Keratinocyte (primary cell): ENCODE data around the gene ACBD4. TPM values are rescaled to one million over a fixed set of nuclear protein-coding genes. Genes with fewer than 3 reads are reported as not detected.

Experiments used
- DNase-seq: peaks from one replicate; pipeline ENCODE4 v3.0.0-alpha.2; 2011; ENCODE audit warnings: low read depth, missing footprints, low spot score
- FAIRE-seq: peaks from 2 replicates; lab custom pipeline; 2011; peaks lifted over from hg19 to GRCh38; lab: Jason Lieb, UNC
- H2AFZ ChIP-seq: 2 replicates; pipeline ENCODE4 v1.6.0; 2012; ENCODE audit warnings: low read length, control low read depth, inconsistent platforms; ENCODE audit not compliant: control insufficient read depth
- H3K27ac ChIP-seq: 2 replicates; pipeline ENCODE4 v1.5.1; 2011; ENCODE audit warnings: low read length; ENCODE audit not compliant: control insufficient read depth, insufficient read depth
- H3K27me3 ChIP-seq: 3 replicates; pipeline ENCODE4 v1.6.0; 2011; ENCODE audit warnings: low read length; ENCODE audit not compliant: control insufficient read depth, insufficient read depth; ENCODE audit errors: extremely low read depth
- H3K36me3 ChIP-seq, 2 experiments: 2 replicates in 1 of 2; 3 replicates in 1 of 2; pipeline ENCODE4 v1.5.1; 2011; ENCODE audit warnings: low read length in 2 of 2, mild to moderate bottlenecking in 1 of 2; ENCODE audit not compliant: control insufficient read depth in 2 of 2, insufficient read depth in 2 of 2; ENCODE audit errors: extremely low read depth in 1 of 2
- H3K4me1 ChIP-seq: 3 replicates; pipeline ENCODE4 v1.5.1; 2011; ENCODE audit warnings: low read length; ENCODE audit not compliant: control insufficient read depth, insufficient read depth; ENCODE audit errors: extremely low read depth
- H3K4me2 ChIP-seq: 3 replicates; pipeline ENCODE4 v1.6.0; 2011; ENCODE audit warnings: low read depth, low read length; ENCODE audit not compliant: control insufficient read depth, insufficient read depth; ENCODE audit errors: extremely low read depth
- H3K4me3 ChIP-seq, 3 experiments: fragments of 200-600 bp in 1 of 3; sonication (generic) in 1 of 3; 2 replicates in 2 of 3; 3 replicates in 1 of 3; pipeline ENCODE4 v1.5.1; 2011 to 2016; ENCODE audit warnings: low read length in 3 of 3, mild to moderate bottlenecking in 3 of 3, control low read depth in 2 of 3, inconsistent platforms in 1 of 3, low read depth in 1 of 3, mixed read lengths in 1 of 3, mixed run types in 1 of 3, moderate library complexity in 1 of 3; ENCODE audit not compliant: control insufficient read depth in 2 of 3, insufficient read depth in 2 of 3; ENCODE audit errors: extremely low read depth in 1 of 3
- H3K79me2 ChIP-seq: 2 replicates; pipeline ENCODE4 v1.6.0; 2012; ENCODE audit warnings: low read length; ENCODE audit not compliant: control insufficient read depth, insufficient read depth
- H3K9ac ChIP-seq: 3 replicates; pipeline ENCODE4 v1.6.0; 2011; ENCODE audit warnings: low read length; ENCODE audit not compliant: control insufficient read depth, insufficient read depth; ENCODE audit errors: extremely low read depth
- H3K9me1 ChIP-seq: 3 replicates; pipeline ENCODE4 v1.6.0; 2011; ENCODE audit warnings: low read length; ENCODE audit not compliant: control insufficient read depth, insufficient read depth; ENCODE audit errors: extremely low read depth
- H3K9me3 ChIP-seq: 2 replicates; pipeline ENCODE4 v1.5.1; 2012; ENCODE audit warnings: low read depth, low read length; ENCODE audit not compliant: control insufficient read depth
- H4K20me1 ChIP-seq: 3 replicates; pipeline ENCODE4 v1.6.0; 2011; ENCODE audit warnings: low read length; ENCODE audit not compliant: control insufficient read depth, insufficient read depth; ENCODE audit errors: extremely low read depth
- CTCF ChIP-seq, 3 experiments: IDR thresholded peaks in 1 of 3; conservative IDR thresholded peaks in 1 of 3; optimal IDR thresholded peaks in 1 of 3; 2 replicates in 2 of 3; 3 replicates in 1 of 3; pipeline versions ENCODE3 to v1.5.1; 2011; ENCODE audit warnings: low read length in 3 of 3, mild to moderate bottlenecking in 3 of 3, moderate library complexity in 2 of 3, control low read depth in 1 of 3, inconsistent platforms in 1 of 3; ENCODE audit not compliant: insufficient read depth in 2 of 3; ENCODE audit errors: extremely low read depth in 1 of 3
- EZH2 ChIP-seq: IDR thresholded peaks from one replicate; pipeline ENCODE4 v1.6.1; 2012; ENCODE audit warnings: inconsistent platforms, mild to moderate bottlenecking, low read length, moderate library complexity
- dilution Hi-C: fragments of 300-500 bp; cut with MboI; formaldehyde crosslinking; loops from one replicate; pipeline ENCODE4 v1.7.0; 2020; ENCODE audit warnings: low sequenced_read_pairs; ENCODE audit not compliant: extremely low pct_ligation_motif_present
- polyA plus RNA-seq, 5 experiments: library from polyadenylated mRNA; depleted of rRNA in 3 of 5; stranded (reverse) in 3 of 5; stranded (forward) in 1 of 5; unstranded in 1 of 5; fragments of >200 nt; gene quantifications; 1 replicate in 1 of 5; 2 replicates in 3 of 5; 3 replicates in 1 of 5; pipeline versions ENCODE4 v1.2.1 to v1.2.3, GENCODE V29; 2011 to 2012; ENCODE audit warnings: missing spikeins in 2 of 5, low read depth in 1 of 5, low replicate concordance in 1 of 5

The ACBD4 gene
- polyA plus RNA-seq, 1 donor (not counting 4 experiments of a cell fraction or from before 2014, with no cell fraction given), result 2.6 TPM

DNA sequence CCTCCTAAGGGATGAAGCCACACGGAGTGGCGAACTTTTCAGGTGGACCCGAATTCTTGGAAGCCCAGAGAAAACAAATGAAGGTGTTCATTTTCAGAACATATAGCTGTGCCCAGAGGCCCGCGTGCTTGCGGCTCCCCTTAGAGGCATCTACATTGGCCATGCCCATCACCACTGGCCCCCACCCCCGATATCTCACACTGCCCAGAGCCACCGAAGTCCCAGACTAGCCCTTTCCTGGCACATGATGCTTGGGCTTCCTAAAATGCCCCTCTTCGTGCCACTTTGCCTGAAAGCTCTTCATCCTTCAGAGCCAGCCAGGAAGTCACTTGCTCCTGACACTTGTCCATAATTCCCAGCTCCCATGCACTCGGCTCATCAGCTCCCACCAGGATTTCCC, 10.7 kb downstream of the ACBD4 start:
- no peak overlapping the region for H3K9ac ChIP-seq
- H3K36me3 ChIP-seq, result no peaks in the 10 kb centered on the region
- peak overlapping the region; percentile 99 for H3K27ac ChIP-seq
- DNase-seq (no peak), FAIRE-seq (no peak)
- H3K79me2 ChIP-seq, result peaks cover 28% of the 10 kb centered on the region
- no peak overlapping the region for H2AFZ ChIP-seq
- dilution Hi-C loops, result no loop called here
- H3K9me3 ChIP-seq, result no peaks in the 10 kb centered on the region
- H3K4me1 ChIP-seq, result peaks cover 32% of the 10 kb centered on the region
- no peak overlapping the region for H3K4me2 ChIP-seq
- no peaks in the 10 kb centered on the region for H3K27me3 ChIP-seq
- H3K4me3 ChIP-seq, result no peak overlapping the region
- no peaks in the 10 kb centered on the region for H3K9me1 ChIP-seq
- TF ChIP-seq CTCF (optimal IDR thresholded peaks at IDR 0.05 in 1 of 3, IDR thresholded peaks at IDR 0.05 in 1 of 3, conservative IDR thresholded peaks at IDR 0.05 in 1 of 3; ENCODE audit: extremely low read depth in 1 of 3, insufficient read depth in 2 of 3, low read length in 3 of 3) (no peak), EZH2 (no peak)
- H4K20me1 ChIP-seq, result peaks cover 4% of the 10 kb centered on the region

DNA sequence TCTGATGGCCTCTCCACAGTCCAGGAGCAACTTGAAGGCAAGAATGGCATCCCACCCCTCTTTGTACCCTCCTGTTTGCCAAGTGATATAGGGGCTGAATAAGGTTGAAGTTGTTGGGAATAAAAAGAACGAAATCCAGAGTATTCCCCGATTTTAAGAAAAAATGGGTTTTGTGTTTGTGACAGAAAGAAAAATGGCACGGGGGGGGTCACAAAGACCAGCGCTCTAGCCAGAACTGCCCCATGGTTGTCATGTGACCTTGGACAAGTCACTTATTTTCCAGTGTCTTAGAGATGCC, 11.1 kb downstream of the ACBD4 start:
- Histone ChIP-seq H2AFZ (peak overlapping the region; percentile 94), H3K9me3 (no peaks in the 10 kb centered on the region), H3K27me3 (no peaks in the 10 kb centered on the region), H3K4me2 (peak overlapping the region; percentile 87), H3K9ac (peak overlapping the region; percentile 94), H3K4me1 (peaks cover 36% of the 10 kb centered on the region), H3K36me3 (no peaks in the 10 kb centered on the region), H4K20me1 (peaks cover 6% of the 10 kb centered on the region), H3K9me1 (no peaks in the 10 kb centered on the region), H3K27ac (peak overlapping the region; percentile 99), H3K4me3 (peak overlapping the region; percentile 50 to 97 (median 76)), H3K79me2 (peaks cover 32% of the 10 kb centered on the region)
- no peak for FAIRE-seq
- DNase-seq, result no peak
- dilution Hi-C loops, result no loop called here
- no peak for TF ChIP-seq EZH2
- no peak for TF ChIP-seq CTCF (optimal IDR thresholded peaks at IDR 0.05 in 1 of 3, IDR thresholded peaks at IDR 0.05 in 1 of 3, conservative IDR thresholded peaks at IDR 0.05 in 1 of 3; ENCODE audit: extremely low read depth in 1 of 3, insufficient read depth in 2 of 3, low read length in 3 of 3)
